Transverse colon (tissue), 3 donors: ENCODE measurements around the gene TRUB1.

Experiments
- EP300 ChIP-seq: sonication (generic); formaldehyde crosslinking; IDR thresholded peaks from one replicate; pipeline ENCODE4 v1.6.1; 2017; ENCODE audit warnings: antibody characterized with exemption, low read depth
- POLR2A ChIP-seq: fragments of 450-650 bp; IDR thresholded peaks from one replicate; pipeline ENCODE4 v1.6.1; 2016; ENCODE audit warnings: antibody characterized with exemption, mild to moderate bottlenecking, moderate library complexity
- TF ChIP-seq, protein P1 (sequence below), 5 experiments: fragments of 200-600 bp in 3 of 5; fragments of 450-650 bp in 2 of 5; sonication (generic) in 3 of 5; IDR thresholded peaks; 1 replicate in 2 of 5; 2 replicates in 3 of 5; pipeline ENCODE4 v1.5.1; 2016 to 2017; ENCODE audit warnings: antibody characterized with exemption in 5 of 5, inconsistent platforms in 3 of 5, mild to moderate bottlenecking in 2 of 5, moderate library complexity in 1 of 5

DNA sequence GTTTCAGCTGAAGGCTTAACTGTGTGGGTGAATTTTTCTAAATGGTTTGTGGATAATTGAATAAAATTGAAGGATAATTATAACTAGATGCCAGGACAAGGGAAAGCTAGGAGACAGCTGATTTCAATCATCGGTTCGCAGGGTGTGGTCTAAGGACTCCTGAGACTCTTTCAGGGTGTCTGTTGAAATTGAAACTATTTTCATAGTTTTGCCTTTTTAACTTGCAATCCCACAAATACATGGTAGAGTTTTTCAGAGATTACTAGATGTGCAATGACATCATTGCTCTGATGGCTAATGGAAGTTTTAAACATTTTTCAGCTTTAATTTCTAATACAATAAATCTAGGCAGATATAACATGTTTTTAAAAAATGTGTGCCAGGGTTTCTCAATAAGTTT lies 18.5 kb downstream of the TRUB1 start:
- TF ChIP-seq, protein P1, sequence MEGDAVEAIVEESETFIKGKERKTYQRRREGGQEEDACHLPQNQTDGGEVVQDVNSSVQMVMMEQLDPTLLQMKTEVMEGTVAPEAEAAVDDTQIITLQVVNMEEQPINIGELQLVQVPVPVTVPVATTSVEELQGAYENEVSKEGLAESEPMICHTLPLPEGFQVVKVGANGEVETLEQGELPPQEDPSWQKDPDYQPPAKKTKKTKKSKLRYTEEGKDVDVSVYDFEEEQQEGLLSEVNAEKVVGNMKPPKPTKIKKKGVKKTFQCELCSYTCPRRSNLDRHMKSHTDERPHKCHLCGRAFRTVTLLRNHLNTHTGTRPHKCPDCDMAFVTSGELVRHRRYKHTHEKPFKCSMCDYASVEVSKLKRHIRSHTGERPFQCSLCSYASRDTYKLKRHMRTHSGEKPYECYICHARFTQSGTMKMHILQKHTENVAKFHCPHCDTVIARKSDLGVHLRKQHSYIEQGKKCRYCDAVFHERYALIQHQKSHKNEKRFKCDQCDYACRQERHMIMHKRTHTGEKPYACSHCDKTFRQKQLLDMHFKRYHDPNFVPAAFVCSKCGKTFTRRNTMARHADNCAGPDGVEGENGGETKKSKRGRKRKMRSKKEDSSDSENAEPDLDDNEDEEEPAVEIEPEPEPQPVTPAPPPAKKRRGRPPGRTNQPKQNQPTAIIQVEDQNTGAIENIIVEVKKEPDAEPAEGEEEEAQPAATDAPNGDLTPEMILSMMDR (IDR thresholded peaks at IDR 0.05), result no peak
- TF ChIP-seq POLR2A (no peak), EP300 (no peak)
